H1 (cell line): ENCODE data around the gene SPOUT1. TPM values are rescaled to one million over a fixed set of nuclear protein-coding genes. Genes with fewer than 3 reads are reported as not detected.
A peak's percentile ranks its signal among the peaks of the same experiment; 100 is the strongest.

ENCODE experiments used
- CTCF ChIA-PET: fragments of 300-600 bp; sonication (Branson Sonifier 250); formaldehyde crosslinking; loops from one replicate; lab custom pipeline; 2021; ENCODE audit not compliant: partially characterized antibody; lab: Charles Lee
- POLR2A ChIA-PET: fragments of 300-600 bp; sonication (Branson Sonifier 250); formaldehyde crosslinking; loops from one replicate; lab custom pipeline; 2021; ENCODE audit warnings: inconsistent platforms; ENCODE audit not compliant: partially characterized antibody; lab: Charles Lee
- DNase-seq, 2 experiments: peaks; one replicate each; pipeline versions ENCODE4 v3.0.0 to v3.0.0-alpha.2; 2010 to 2022; ENCODE audit warnings: low spot score in 2 of 2, low read depth in 1 of 2, mixed read lengths in 1 of 2
- FAIRE-seq: peaks from 2 replicates; lab custom pipeline; 2011; peaks lifted over from hg19 to GRCh38; lab: Jason Lieb, UNC
- H2AFZ ChIP-seq: 2 replicates; pipeline ENCODE4 v1.8.1; 2012; ENCODE audit warnings: low read length, inconsistent platforms
- H2AK5ac ChIP-seq: 2 replicates; pipeline ENCODE4 v1.6.1; 2013; ENCODE audit warnings: low read depth, low read length
- H2BK120ac ChIP-seq: replicated peaks from 2 replicates; pipeline ENCODE3; 2013; ENCODE audit warnings: low read depth, low read length, inconsistent platforms
- H2BK12ac ChIP-seq: 2 replicates; pipeline ENCODE4 v1.6.1; 2013; ENCODE audit warnings: low read depth, low read length
- H2BK15ac ChIP-seq: 2 replicates; pipeline ENCODE4 v1.6.1; 2013; ENCODE audit warnings: low read length
- H2BK20ac ChIP-seq: 2 replicates; pipeline ENCODE4 v1.6.1; 2013; ENCODE audit warnings: low read length
- H2BK5ac ChIP-seq: 2 replicates; pipeline ENCODE4 v1.6.1; 2013; ENCODE audit warnings: low read depth, low read length
- H3K14ac ChIP-seq: 2 replicates; pipeline ENCODE4 v1.6.1; 2013; ENCODE audit warnings: inconsistent platforms; ENCODE audit not compliant: insufficient read length
- H3K18ac ChIP-seq: 2 replicates; pipeline ENCODE4 v1.6.1; 2013; ENCODE audit warnings: low read length; ENCODE audit errors: extremely low read depth
- H3K23ac ChIP-seq: 2 replicates; pipeline ENCODE4 v1.6.1; 2013; ENCODE audit warnings: inconsistent platforms; ENCODE audit not compliant: insufficient read length
- H3K23me2 ChIP-seq: 2 replicates; pipeline ENCODE4 v1.6.1; 2013; ENCODE audit warnings: low read depth, low read length
- H3K27ac ChIP-seq: 2 replicates; pipeline ENCODE4 v1.6.1; 2011; ENCODE audit warnings: low read depth, low read length, inconsistent platforms
- H3K27me3 ChIP-seq, 4 experiments: replicated peaks in 1 of 4; 1 replicate in 1 of 4; 2 replicates in 3 of 4; pipeline versions ENCODE4 v1.6.1 to v1.8.1; 2011 to 2013; ENCODE audit warnings: low read length in 3 of 4, mild to moderate bottlenecking in 3 of 4, inconsistent platforms in 2 of 4, mixed read lengths in 2 of 4, moderate library complexity in 1 of 4; ENCODE audit not compliant: control insufficient read depth in 3 of 4, insufficient read depth in 3 of 4; ENCODE audit errors: extremely low read depth in 1 of 4
- H3K36me3 ChIP-seq, 4 experiments: 2 replicates each; pipeline versions ENCODE4 v1.6.1 to v1.8.1; 2011 to 2013; ENCODE audit warnings: mild to moderate bottlenecking in 4 of 4, low read length in 3 of 4, moderate library complexity in 2 of 4, control low read depth in 1 of 4, inconsistent platforms in 1 of 4; ENCODE audit not compliant: insufficient read depth in 4 of 4, control insufficient read depth in 2 of 4
- H3K4ac ChIP-seq: replicated peaks from 2 replicates; pipeline ENCODE3; 2013; ENCODE audit warnings: low read length, low read depth, mixed read lengths, inconsistent platforms; ENCODE audit not compliant: insufficient read length
- H3K4me1 ChIP-seq, 4 experiments: replicated peaks in 1 of 4; 1 replicate in 1 of 4; 2 replicates in 3 of 4; pipeline versions ENCODE4 v1.6.1 to v1.8.1; 2011 to 2013; ENCODE audit warnings: low read length in 3 of 4, inconsistent platforms in 2 of 4, mixed read lengths in 1 of 4; ENCODE audit not compliant: insufficient read depth in 4 of 4, control insufficient read depth in 3 of 4
- H3K4me2 ChIP-seq, 2 experiments: 2 replicates each; pipeline versions ENCODE4 v1.6.1 to v1.8.1; 2011 to 2013; ENCODE audit warnings: low read depth in 2 of 2, low read length in 2 of 2, control low read depth in 1 of 2, inconsistent platforms in 1 of 2, mild to moderate bottlenecking in 1 of 2; ENCODE audit not compliant: insufficient read depth in 1 of 2
- H3K4me3 ChIP-seq, 4 experiments: fragments of 200-600, 300-600 bp in 1 of 4; sonication (generic), shearing (Covaris generic), sonication (Bioruptor Twin) in 1 of 4; 2 replicates each; pipeline versions ENCODE4 v1.5.1 to v1.8.1; 2011 to 2016; ENCODE audit warnings: low read length in 4 of 4, low read depth in 3 of 4, control low read depth in 2 of 4, inconsistent platforms in 2 of 4, mild to moderate bottlenecking in 2 of 4, mixed read lengths in 1 of 4, moderate library complexity in 1 of 4; ENCODE audit not compliant: insufficient read depth in 2 of 4; ENCODE audit errors: extremely low read depth in 1 of 4
- H3K56ac ChIP-seq: replicated peaks from 2 replicates; pipeline ENCODE3; 2013; ENCODE audit warnings: low read depth, mild to moderate bottlenecking, mixed read lengths, low read length, inconsistent platforms; ENCODE audit not compliant: insufficient read length
- H3K79me1 ChIP-seq: 2 replicates; pipeline ENCODE4 v1.6.1; 2013; ENCODE audit warnings: low read depth, low read length, control low read depth
- H3K79me2 ChIP-seq, 2 experiments: 2 replicates each; pipeline versions ENCODE4 v1.6.1 to v1.8.1; 2012 to 2013; ENCODE audit warnings: low read length in 2 of 2, mild to moderate bottlenecking in 2 of 2, inconsistent platforms in 1 of 2; ENCODE audit not compliant: insufficient read depth in 2 of 2, control insufficient read depth in 1 of 2
- H3K9ac ChIP-seq, 4 experiments: replicated peaks in 1 of 4; 1 replicate in 1 of 4; 2 replicates in 3 of 4; pipeline versions ENCODE4 v1.6.1 to v1.8.1; 2011 to 2013; ENCODE audit warnings: low read depth in 3 of 4, low read length in 3 of 4, control low read depth in 2 of 4, mild to moderate bottlenecking in 2 of 4, moderate library complexity in 2 of 4, inconsistent platforms in 1 of 4; ENCODE audit errors: extremely low read depth in 1 of 4
- H3K9me3 ChIP-seq, 2 experiments: 2 replicates each; pipeline versions ENCODE4 v1.6.1 to v1.8.1; 2012 to 2013; ENCODE audit warnings: mild to moderate bottlenecking in 2 of 2, moderate library complexity in 2 of 2, control low read depth in 1 of 2, inconsistent platforms in 1 of 2, low read depth in 1 of 2, low read length in 1 of 2, mixed read lengths in 1 of 2; ENCODE audit not compliant: insufficient read depth in 2 of 2
- H4K20me1 ChIP-seq, 2 experiments: replicated peaks in 1 of 2; 2 replicates each; pipeline versions ENCODE3 to v1.8.1; 2011 to 2013; ENCODE audit warnings: inconsistent platforms in 2 of 2, low read length in 2 of 2, mild to moderate bottlenecking in 1 of 2; ENCODE audit not compliant: insufficient read depth in 2 of 2, control insufficient read depth in 1 of 2
- H4K5ac ChIP-seq: 2 replicates; pipeline ENCODE4 v1.6.1; 2013; ENCODE audit warnings: low read length, low read depth, mixed read lengths, inconsistent platforms; ENCODE audit not compliant: insufficient read length
- H4K8ac ChIP-seq: 2 replicates; pipeline ENCODE4 v1.8.0; 2013; ENCODE audit warnings: mild to moderate bottlenecking, moderate library complexity, low read length, inconsistent platforms; ENCODE audit not compliant: insufficient read depth; ENCODE audit errors: extremely low read depth
- H4K91ac ChIP-seq: replicated peaks from 2 replicates; pipeline ENCODE3; 2013; ENCODE audit warnings: low read length, mixed read lengths, inconsistent platforms; ENCODE audit not compliant: insufficient read length
- CBX5 ChIP-seq: fragments of 300-800, 300-1000 bp; sonication (generic); IDR thresholded peaks from 2 replicates; pipeline ENCODE4 v1.7.1; 2016; ENCODE audit warnings: antibody characterized with exemption, low read length, low read depth
- CTCF ChIP-seq, 3 experiments: IDR thresholded peaks; 1 replicate in 2 of 3; 2 replicates in 1 of 3; pipeline versions ENCODE4 v1.5.1 to v1.6.1; 2011; ENCODE audit warnings: low read length in 3 of 3, mild to moderate bottlenecking in 3 of 3, inconsistent platforms in 2 of 3, low read depth in 1 of 3, moderate library complexity in 1 of 3; ENCODE audit not compliant: insufficient read depth in 1 of 3; ENCODE audit errors: control extremely low read depth in 1 of 3
- KDM1A ChIP-seq: fragments of 200-600, 300-600 bp; sonication (generic); IDR thresholded peaks from 2 replicates; pipeline ENCODE4 v1.7.1; 2016; ENCODE audit warnings: mild to moderate bottlenecking, low read length, borderline replicate concordance
- MAFK ChIP-seq: IDR thresholded peaks from 2 replicates; pipeline ENCODE4 v1.6.1; 2012; ENCODE audit warnings: low read depth, mild to moderate bottlenecking, improper control_type of control experiment, low read length
- RAD21 ChIP-seq, 2 experiments: IDR thresholded peaks in 1 of 2; conservative IDR thresholded peaks in 1 of 2; 2 replicates each; pipeline ENCODE4 v1.6.1; 2011; ENCODE audit warnings: low read depth in 2 of 2, low read length in 2 of 2, improper control_type of control experiment in 1 of 2, inconsistent platforms in 1 of 2, mild to moderate bottlenecking in 1 of 2, moderate library complexity in 1 of 2
- RFX5 ChIP-seq: IDR thresholded peaks from 2 replicates; pipeline ENCODE4 v1.6.1; 2011; ENCODE audit warnings: low read depth, low read length, improper control_type of control experiment, borderline replicate concordance
- SIN3A ChIP-seq, 2 experiments: IDR thresholded peaks in 1 of 2; conservative IDR thresholded peaks in 1 of 2; 2 replicates each; pipeline ENCODE4 v1.6.1; 2011 to 2012; ENCODE audit warnings: low read length in 2 of 2, improper control_type of control experiment in 1 of 2, low read depth in 1 of 2, mild to moderate bottlenecking in 1 of 2
- WGBS, 2 experiments: shearing (Covaris generic) in 1 of 2; methylation state at CpG; one replicate each; pipeline versions ENCODE4 v1.1.6 to v1.1.7; 2013 to 2015; ENCODE audit warnings: low lambda C conversion rate in 2 of 2, mixed read lengths in 2 of 2, inconsistent platforms in 1 of 2, low coverage in 1 of 2, missing lambda C conversion rate in 1 of 2; ENCODE audit not compliant: insufficient replicate concordance in 2 of 2, insufficient coverage in 1 of 2, insufficient read length in 1 of 2; ENCODE audit errors: extremely low coverage in 1 of 2, missing lambda C conversion rate in 1 of 2; 5-methylcytosine and 5-hydroxymethylcytosine counted together
- polyA plus RNA-seq, 7 experiments: library from polyadenylated mRNA; depleted of rRNA in 3 of 7; stranded (reverse) in 5 of 7; unstranded in 2 of 7; fragments of >200 nt in 5 of 7; fragments of 200-250 nt in 2 of 7; gene quantifications; 1 replicate in 5 of 7; 2 replicates in 1 of 7; 4 replicates in 1 of 7; pipeline versions ENCODE4 v1.2.1 to v1.2.3, GENCODE V29; 2011 to 2013; ENCODE audit warnings: missing spikeins in 2 of 7, mixed read lengths in 2 of 7
- total RNA-seq: library from RNA; stranded (reverse); fragmentation: NEBNext Ultra II Directional; extraction: Animal tissue kit (Norgen Biotek cat#: 25700); gene quantifications from 2 replicates; pipeline ENCODE4 v1.2.1, GENCODE V29; 2021

SPOUT1 gene
- total and polyA plus RNA-seq, 2 of the 8 experiments (the other 6 are each of a cell fraction or from before 2014, with no cell fraction given) = 69.2 to 77.8 TPM

DNA sequence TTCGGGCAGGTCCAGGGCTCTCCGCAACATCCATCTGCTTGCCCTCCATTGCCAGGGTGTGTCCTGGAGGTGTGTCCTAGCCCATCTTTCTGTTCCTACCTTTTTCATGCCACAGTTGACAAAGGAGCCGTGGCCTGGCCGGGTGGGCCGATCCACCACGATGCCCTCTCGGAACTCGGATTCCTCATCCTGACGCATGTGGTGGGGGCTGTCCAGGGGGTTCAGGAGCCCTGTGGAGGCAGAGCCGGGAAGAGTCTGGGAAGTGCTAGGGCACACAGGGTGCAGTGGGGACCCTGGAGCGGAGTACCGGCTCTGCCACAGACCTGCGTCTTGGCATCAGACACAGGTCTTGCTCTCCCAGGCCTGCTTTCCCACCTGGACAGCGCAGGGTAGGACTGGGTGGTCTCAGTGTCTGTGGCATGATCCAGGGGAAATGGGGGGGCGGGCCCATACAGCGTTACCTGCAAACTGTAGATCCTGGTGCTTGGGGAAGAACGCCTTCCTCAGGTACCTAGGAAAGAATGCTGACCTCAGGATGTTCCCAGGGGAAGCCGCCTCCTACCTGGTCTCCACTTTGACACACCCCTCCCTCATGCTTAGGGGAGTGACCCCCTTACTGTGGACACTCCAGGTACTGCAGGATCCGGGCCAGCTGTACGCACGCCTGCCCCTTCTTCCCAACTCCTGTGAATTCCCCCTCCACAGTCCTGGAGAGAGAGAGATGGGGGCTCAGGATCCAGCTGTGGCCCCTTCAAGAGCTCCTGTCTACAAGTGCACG, 3.5 kb downstream of the SPOUT1 start:
- WGBS, 2 experiments = 93% methylated on average over 22 of the region's 22 CpGs; no CpG with 5 or more reads in 1 of the 2 experiments
- H2AFZ ChIP-seq = no peak overlapping the region
- H3K14ac ChIP-seq = no peak overlapping the region
- H3K4me1 ChIP-seq = peaks cover 0 to 3% (median 0%) of the 10 kb centered on the region in 4 experiments; a peak in 1 of 7 replicates
- H4K5ac ChIP-seq = no peak overlapping the region
- no peaks in the 10 kb centered on the region; the same call in 1 of the 2 replicates for H3K79me1 ChIP-seq
- H3K4me3 ChIP-seq = no peak overlapping the region
- H3K79me2 ChIP-seq = peaks cover 0 to 9% of the 10 kb centered on the region in 2 experiments; a peak in 1 of 4 replicates
- CTCF ChIA-PET = interaction anchor here (0.8 to 2.2 kb wide), 8 partner anchors 8 to 97 kb away, joined by 3 to 12 read pairs (median 4); partner anchors contain the start of gene ENDOG
- no peak overlapping the region for H2BK5ac ChIP-seq
- POLR2A ChIA-PET = interaction anchor here (0.6 to 3.2 kb wide), 7 partner anchors 8 to 180 kb away, joined by 3 to 13 read pairs (median 4); partner anchors contain the start of genes ENDOG and ZDHHC12
- no peak overlapping the region for H3K27ac ChIP-seq
- H3K4me2 ChIP-seq = no peak overlapping the region
- peaks cover 3 to 14% of the 10 kb centered on the region in 2 experiments for H4K20me1 ChIP-seq
- H2BK120ac ChIP-seq = no peak overlapping the region
- no peak overlapping the region for H2BK15ac ChIP-seq
- no peak overlapping the region for H2AK5ac ChIP-seq
- peaks cover 28 to 62% (median 54%) of the 10 kb centered on the region in 4 experiments for H3K36me3 ChIP-seq
- no peak overlapping the region for H3K56ac ChIP-seq
- no peak for DNase-seq
- H4K8ac ChIP-seq = no peak overlapping the region
- no peak overlapping the region for H3K23ac ChIP-seq
- no peak overlapping the region for H2BK20ac ChIP-seq
- no peak overlapping the region for H3K18ac ChIP-seq
- H3K4ac ChIP-seq = no peak overlapping the region
- no peak for FAIRE-seq
- peaks cover 5% of the 10 kb centered on the region; the same call in 1 of the 2 replicates for H3K23me2 ChIP-seq
- H3K9me3 ChIP-seq = no peaks in the 10 kb centered on the region
- no peak overlapping the region for H3K9ac ChIP-seq
- no peak overlapping the region for H4K91ac ChIP-seq
- H2BK12ac ChIP-seq = no peak overlapping the region
- no peaks in the 10 kb centered on the region for H3K27me3 ChIP-seq
- TF ChIP-seq CBX5 (no peak), MAFK (peak; percentile 23; the same call in 1 of the 2 replicates), CTCF (IDR thresholded peaks at IDR 0.05; ENCODE audit: control extremely low read depth in 1 of 3, insufficient read depth in 1 of 3, low read depth in 1 of 3, low read length in 3 of 3) (peak in 2 of 3 experiments; percentile 9 to 22; a peak in 2 of 4 replicates), KDM1A (no peak), RAD21 (IDR thresholded peaks at IDR 0.05 in 1 of 2, conservative IDR thresholded peaks at IDR 0.05 in 1 of 2; ENCODE audit: low read depth in 2 of 2, low read length in 2 of 2) (0 out of 4 replicates have a peak, but pooled peaks of 1 of the 2 experiments have one; percentile 8), RFX5 (no peak), SIN3A (conservative IDR thresholded peaks at IDR 0.05 in 1 of 2, IDR thresholded peaks at IDR 0.05 in 1 of 2; ENCODE audit: low read depth in 1 of 2, low read length in 2 of 2) (0 out of 4 replicates have a peak, but pooled peaks of 1 of the 2 experiments have one; percentile 26)
